ENCODE data around the gene SLC7A4.
"Not testable (repeated sequence)": the region's sequence is repeated elsewhere in the genome, so short reads cannot be mapped to it uniquely, and the experiment has no call there.

SLC7A4 gene

GRCh38 chr22:21051145-21051830, 18.9 kb upstream of the SLC7A4 start:
- TF ChIP-seq CTCF (IDR thresholded peaks at IDR 0.05; ENCODE audit: control insufficient read depth, extremely low read depth, insufficient read depth), result no peak
- H3K4me3 ChIP-seq (ENCODE audit: low read depth, low read length), result no peak overlapping the region
- no peak for DNase-seq (ENCODE audit: low read depth)

GRCh38 chr22:21048965-21049364, 16.6 kb upstream of the SLC7A4 start:
- DNase-seq (ENCODE audit: low read depth); H3K4me3 ChIP-seq (ENCODE audit: low read depth, low read length): not testable (repeated sequence)

DNA sequence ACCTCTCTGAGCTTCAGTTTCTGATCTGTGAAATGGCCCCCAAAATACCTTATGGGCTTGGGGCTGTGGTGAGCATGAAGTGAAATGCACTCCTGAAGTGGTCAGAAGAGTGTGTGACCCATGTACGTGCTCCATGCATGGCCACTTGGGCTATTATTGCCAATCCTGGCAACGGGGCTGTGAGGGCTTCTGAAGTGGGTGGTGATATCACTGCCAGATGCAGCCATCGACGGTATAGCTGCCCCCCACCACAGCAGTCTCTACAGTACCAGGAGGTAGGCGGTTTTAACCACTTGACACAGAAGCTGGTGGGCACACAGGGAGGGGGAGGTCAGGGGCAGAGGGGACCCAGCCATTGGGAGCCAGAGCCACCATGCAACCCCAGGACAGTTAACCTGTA, 16.1 kb upstream of the SLC7A4 start:
- H3K4me3 ChIP-seq (ENCODE audit: low read depth, low read length); DNase-seq (ENCODE audit: low read depth): not testable (repeated sequence)

GRCh38 chr22:21047730-21048129, 15.4 kb upstream of the SLC7A4 start:
- no peak for DNase-seq (ENCODE audit: low read depth)
- no peak for TF ChIP-seq CTCF (IDR thresholded peaks at IDR 0.05; ENCODE audit: control insufficient read depth, extremely low read depth, insufficient read depth)
- no peak overlapping the region for H3K4me3 ChIP-seq (ENCODE audit: low read depth, low read length)

DNA sequence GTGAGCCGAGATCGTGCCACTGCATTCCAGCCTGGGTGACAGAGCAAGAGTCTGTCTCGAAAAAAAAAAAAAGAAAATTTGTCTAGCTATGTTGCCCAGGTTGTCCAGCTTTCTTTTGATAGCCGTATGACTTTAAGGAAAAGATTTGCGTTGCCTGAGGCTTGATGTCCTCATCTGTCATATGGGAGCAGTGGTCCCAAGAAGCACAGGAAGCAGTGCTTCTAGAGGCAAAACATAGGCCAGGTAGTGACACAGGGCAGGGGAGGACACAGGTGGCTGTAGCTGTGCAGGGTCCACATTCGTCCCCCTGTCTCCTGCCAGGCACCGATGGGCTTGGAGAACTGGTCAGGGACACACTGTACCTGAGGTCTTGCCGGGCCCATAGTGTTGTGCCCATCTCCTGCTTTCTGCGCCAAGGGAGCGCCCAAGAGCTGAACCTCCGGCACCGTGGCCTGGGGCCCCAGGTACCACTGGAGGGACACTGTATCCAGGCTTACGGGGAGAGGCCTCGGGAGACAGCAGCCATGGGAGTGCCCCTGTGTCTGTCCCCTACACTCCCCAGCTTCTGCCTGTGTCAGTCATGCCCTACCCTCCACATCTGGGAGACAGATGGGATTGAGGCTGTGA, 14.8 kb upstream of the SLC7A4 start:
- no peak for TF ChIP-seq CTCF (IDR thresholded peaks at IDR 0.05; ENCODE audit: control insufficient read depth, extremely low read depth, insufficient read depth)

GRCh38 chr22:21045585-21046294, 13.4 kb upstream of the SLC7A4 start, which contains the start of gene LRRC74B:
Gene LRRC74B (plus strand): TSS chr22:21045946. CDS start chr22:21045987, 41 bp downstream.
- DNase-seq (ENCODE audit: low read depth), result peak; percentile 48
- H3K4me3 ChIP-seq (ENCODE audit: low read depth, low read length), result peak within 1 kb of the TSS; percentile 45
- no peak for TF ChIP-seq CTCF (IDR thresholded peaks at IDR 0.05; ENCODE audit: control insufficient read depth, extremely low read depth, insufficient read depth)

More for the DNA sequence above, 14.8 kb upstream of the SLC7A4 start:
- H3K4me3 ChIP-seq (ENCODE audit: low read depth, low read length), result no peak overlapping the region
- DNase-seq (ENCODE audit: low read depth), result no peak

- H3K4me3 ChIP-seq (ENCODE audit: low read depth, low read length), result no peak overlapping the region
- DNase-seq (ENCODE audit: low read depth), result no peak
- TF ChIP-seq CTCF (IDR thresholded peaks at IDR 0.05; ENCODE audit: control insufficient read depth, extremely low read depth, insufficient read depth), result no peak
These were observed 12.7 kb upstream of the SLC7A4 start for GRCh38 chr22:21044931-21045584.

All from LNCaP clone FGC (cell line).